CD4-positive, alpha-beta T cell treated with Interleukin-12 subunit alpha and Interleukin-12 subunit beta, for 1 hour (primary cell): ENCODE measurements around the gene BRIP1.
"Not testable (repeated sequence)": the region's sequence is repeated elsewhere in the genome, so short reads cannot be mapped to it uniquely, and the experiment has no call there.

ENCODE experiments used
- DNase-seq: peaks from one replicate; pipeline ENCODE4 v3.0.0-alpha.2; 2020

Gene BRIP1

DNA sequence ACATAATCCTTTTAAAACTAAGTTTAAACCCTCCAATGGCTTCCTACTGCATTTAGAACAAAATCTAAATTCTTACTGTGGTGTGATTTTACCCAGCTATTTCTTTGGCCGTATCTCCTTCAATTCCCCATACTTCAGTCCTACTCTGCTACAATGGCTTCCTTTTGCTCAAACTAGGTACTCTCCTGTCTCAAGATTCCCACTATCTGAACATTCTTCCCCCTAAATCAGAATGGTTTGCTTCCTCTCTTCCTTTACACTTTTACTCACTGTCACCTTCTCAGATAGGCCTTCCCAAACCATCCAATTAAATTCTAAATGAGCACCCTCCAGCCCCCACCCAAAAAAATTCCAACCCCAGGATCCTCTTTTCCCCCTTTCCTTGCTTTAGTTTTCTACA, 109.2 kb downstream of the BRIP1 start:
- DNase-seq, result no peak

- no peak for DNase-seq
These were observed 109.6 kb downstream of the BRIP1 start for GRCh38 chr17:61753696-61754095.

DNA sequence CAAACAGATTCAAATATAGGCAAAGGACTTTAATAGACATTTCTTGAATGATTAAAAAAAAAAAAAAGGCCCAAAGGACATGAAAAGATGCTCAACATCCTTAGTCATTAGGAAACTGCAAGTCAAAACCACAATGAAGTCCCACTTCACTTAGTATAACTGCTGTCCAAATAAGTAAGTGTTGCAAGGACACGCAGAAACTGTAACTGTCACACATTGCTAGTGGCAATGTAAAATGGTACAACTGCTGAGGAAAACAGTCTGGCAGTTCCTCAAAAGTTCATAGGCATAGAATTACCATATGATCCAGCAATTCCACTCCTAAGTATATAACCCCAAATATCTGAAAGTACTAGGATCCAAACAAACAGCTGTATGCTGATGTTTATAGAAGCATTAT, 112.7 kb downstream of the BRIP1 start:
- no peak for DNase-seq

GRCh38 chr17:61749823-61750404, 113.4 kb downstream of the BRIP1 start:
- DNase-seq, result no peak

GRCh38 chr17:61746248-61746985, 116.9 kb downstream of the BRIP1 start:
- no peak for DNase-seq

DNA sequence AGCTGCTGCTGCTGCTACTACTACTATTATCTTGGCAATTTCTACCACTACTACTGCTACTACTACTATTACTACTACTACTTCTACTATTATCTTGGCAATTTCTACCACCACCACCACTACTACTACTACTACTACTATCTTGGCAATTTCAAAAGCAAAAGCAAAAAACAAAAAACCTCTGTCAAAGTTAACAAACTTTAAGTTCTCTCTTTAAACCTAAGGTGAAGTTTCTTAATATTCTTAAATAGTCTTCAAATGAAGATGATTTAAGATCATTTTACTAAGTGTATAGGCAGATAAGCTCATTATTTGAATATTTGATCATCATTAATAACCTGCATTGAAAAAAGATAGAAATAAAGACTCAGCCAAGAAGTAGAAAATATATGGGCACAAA, 118.5 kb downstream of the BRIP1 start:
- no peak for DNase-seq

GRCh38 chr17:61744252-61744651, 119.1 kb downstream of the BRIP1 start:
- no peak for DNase-seq

- no peak for DNase-seq
These were observed 119.6 kb downstream of the BRIP1 start for GRCh38 chr17:61743766-61744165.

- DNase-seq, result no peak
These were observed 124.3 kb downstream of the BRIP1 start for GRCh38 chr17:61739002-61739401.

DNA sequence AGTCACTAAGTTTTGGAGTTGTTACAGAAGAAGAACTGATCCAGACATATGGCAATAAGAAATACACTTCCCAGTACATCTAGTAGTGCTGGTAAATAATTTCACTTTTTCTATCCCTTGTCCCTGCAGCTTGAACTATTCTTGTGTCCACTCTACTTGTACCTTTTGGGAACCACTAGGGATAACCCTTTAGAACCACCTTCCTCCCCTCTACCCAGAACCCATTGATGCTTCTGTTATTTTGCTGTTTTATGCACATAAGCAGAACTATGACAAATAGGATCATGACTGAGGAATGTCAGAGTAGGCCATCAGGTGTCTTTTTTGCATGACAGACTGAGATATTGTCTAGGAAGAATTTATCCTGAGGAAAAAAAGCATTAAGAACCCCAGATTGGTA, 125.1 kb downstream of the BRIP1 start:
- no peak for DNase-seq

DNA sequence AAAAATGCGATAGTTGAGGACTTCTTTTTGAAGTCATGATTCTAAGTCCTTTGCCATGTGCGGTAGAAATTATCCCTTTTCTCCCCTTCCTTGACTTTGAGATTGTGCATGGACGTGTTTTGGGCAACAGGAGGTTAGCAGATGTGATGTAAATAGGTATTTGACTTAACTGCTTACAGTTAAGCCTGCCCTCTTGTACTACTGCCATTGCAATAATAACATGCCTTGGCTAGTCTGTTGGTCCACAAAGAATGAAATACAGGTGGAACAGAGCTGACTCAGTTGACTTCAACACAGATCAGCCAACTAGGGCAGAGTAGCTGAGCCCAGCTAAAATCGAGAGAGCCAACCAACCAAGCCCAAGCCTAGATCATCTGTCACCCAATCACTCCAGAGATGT, 125.5 kb downstream of the BRIP1 start:
- no peak for DNase-seq

- DNase-seq, result no peak
These were observed 126.9 kb downstream of the BRIP1 start for GRCh38 chr17:61736438-61736837.

DNA sequence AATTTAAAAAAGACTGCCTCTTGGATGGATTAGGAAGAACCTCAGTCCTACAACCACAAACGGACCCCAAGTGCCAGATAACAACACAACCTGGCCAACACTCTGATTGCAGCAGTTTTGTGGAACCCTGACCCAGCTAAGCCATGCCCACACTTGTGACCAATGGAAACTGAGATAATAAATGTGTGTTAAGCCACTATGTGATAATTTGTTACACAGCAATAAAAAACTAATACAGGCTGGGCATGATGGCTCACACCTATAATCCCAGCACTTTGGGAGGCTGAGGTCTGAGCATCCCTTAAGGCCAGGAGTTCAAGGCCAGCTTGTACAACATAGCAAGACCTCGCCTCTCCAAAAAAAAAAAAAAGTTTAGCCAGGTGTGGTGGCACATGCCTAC, 127.5 kb downstream of the BRIP1 start:
- DNase-seq, result no peak

DNA sequence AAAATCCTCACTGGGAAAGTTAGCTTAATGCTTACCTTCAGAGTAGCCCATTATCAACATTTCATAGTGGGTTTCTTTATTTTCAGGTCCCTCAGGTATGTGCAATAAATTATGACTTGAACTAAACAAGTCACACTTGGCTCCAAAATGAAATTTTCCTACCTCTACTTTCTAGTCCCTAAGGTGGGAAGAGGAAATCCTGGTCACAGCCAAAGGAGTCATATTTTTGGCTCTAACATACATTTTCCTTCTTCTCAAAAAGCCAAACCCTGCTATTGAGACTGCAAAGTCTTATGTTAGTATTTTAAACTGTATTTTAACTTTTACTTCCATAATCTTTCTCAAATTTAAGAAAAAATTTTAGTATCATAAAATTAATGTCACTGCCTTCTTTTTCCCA, 128.9 kb downstream of the BRIP1 start:
- no peak for DNase-seq

DNA sequence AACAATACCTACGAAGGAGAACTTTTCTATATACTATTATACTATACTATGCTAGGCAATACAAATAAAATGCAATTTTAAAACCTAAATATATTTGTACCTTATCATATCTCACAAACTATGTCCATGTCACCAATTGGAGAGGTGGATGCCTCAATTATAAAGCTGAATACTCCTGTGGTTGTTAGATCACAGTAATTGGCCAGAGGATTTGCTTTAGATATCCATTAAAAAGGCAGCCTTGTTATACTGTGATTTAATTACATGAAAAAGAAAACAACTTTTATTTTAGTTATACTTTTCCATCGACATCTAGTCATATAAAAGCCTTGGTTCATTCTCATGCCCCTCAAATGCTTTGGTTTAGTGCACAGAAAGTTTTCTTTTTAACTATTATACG, 129.3 kb downstream of the BRIP1 start:
- no peak for DNase-seq

DNA sequence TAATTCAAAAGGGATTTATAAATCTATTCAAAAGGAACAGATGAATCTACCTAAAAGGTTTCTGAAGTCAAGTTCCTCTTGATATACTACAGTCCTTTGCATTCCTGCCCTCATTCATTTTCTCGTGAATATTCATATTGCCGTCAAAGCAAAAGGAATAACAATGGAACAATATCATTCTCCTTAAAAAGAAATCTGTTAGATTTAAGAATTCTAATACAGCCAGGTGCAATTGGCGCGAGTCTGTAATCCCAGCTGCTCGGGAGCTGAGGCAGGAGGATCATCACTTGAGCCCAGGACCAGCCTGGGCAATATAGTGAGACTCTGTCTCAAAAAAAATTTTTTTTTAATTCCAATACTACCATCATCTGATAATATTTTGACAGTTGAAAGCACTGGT, 130.3 kb downstream of the BRIP1 start:
- DNase-seq, result no peak

- no peak for DNase-seq
These were observed 131.2 kb downstream of the BRIP1 start for GRCh38 chr17:61732169-61732568.

DNA sequence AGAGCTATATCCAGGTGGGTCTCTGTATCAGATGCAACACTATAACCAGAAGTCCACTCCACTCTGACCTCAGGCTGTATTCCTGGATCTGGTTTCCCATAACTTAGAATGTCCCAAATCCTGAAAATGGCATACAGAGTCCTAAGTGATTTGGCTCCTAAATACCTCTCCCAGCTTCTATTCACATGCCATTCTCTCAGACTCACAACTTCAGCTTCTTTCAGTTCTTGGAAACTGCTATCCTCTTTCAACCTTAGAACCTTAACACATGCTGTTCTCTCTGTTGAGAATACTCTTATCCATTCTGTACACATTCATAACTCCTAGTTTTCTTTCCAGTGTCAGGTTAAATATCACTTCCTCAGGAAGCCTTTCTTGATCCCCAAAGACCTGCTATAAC, 132.0 kb downstream of the BRIP1 start:
- no peak for DNase-seq

GRCh38 chr17:61729690-61730268, 133.5 kb downstream of the BRIP1 start:
- no peak for DNase-seq

DNA sequence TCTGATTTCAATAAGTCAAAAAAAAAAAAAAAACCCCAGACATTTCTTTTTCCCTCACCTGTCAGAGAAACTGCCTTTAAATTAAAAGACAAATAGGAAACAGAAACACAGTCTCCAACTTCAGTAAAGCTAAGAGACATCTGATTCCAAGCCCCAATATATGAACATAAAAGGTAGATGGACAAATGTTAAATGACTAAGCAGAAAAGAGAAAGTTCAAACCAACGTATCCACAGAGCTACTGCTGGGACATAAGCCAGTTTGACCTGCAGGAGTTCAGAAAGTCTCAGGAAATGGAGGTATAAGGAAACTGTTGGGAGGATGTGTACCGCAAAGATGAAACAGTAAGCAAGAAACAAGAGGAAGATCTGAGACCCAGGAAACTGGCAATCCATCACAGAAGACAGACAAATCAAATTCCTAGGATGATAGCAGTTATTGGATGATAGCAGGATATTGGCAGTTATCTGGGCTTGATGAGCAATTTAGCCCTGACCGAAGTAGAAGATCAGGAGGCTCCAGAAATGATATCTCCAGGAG, 135.0 kb downstream of the BRIP1 start:
- no peak for DNase-seq

DNA sequence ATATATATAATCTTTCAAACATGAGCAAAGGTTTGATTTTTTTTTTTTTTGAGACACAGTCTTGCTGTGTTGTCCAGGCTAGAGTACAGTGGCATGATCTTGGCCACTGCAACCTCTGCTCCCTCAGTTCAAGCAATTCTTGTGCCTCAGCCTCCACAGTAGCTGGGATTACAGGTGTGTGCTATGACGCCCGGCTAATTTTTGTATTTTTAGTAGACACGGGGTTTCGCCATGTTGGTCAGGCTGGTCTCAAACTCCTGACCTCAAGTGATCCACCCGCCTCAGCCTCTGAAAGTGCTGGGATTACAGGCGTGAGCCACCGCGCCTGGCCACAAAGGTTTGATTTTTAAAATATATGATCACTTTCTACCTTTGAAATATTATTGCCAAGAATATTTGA, 135.5 kb downstream of the BRIP1 start:
- DNase-seq, result not testable (repeated sequence)

DNA sequence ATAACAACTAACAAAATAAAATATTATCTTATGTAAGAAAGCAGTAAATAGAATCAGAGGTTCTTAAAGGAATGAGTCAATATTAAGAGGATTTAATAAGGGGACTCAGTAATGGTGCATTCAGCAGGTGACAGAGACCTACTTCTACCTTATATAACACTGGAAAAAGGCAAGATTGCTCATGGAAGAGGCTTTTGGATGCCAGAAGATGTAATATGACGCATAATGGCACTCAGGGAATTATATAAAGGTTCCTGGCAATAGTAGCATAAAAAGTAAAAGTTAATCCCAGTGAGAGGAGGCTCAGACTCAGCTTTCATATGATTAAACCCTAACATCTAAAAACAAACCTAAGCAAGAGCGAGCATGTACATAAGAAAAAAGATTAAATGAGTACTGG, 136.4 kb downstream of the BRIP1 start:
- DNase-seq, result no peak

GRCh38 chr17:61724777-61725176, 138.6 kb downstream of the BRIP1 start:
- no peak for DNase-seq

DNA sequence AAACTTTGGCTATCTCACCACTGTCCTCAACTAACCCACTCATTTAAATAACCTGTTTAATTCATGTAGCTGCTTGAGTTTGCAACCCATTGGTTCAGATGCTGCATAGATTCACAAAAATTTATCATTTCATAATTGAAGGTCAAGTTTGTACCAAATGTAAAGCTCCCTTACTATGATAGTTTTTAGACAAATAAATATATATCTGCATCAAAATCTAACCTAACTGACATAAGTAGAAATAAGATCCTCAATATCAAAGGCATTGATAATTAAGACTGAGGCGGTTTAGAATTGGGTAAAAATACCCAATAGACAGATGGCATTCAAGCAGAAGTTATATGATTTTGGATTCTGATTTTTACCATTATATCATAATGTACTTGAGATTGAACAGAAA, 139.4 kb downstream of the BRIP1 start:
- no peak for DNase-seq
